ENCODE results near the gene PCDHGB2.
"Not testable (repeated sequence)": the region's sequence is repeated elsewhere in the genome, so short reads cannot be mapped to it uniquely, and the experiment has no call there.

- TF ChIP-seq CTCF (IDR thresholded peaks at IDR 0.05) = peak; percentile 55 to 67 (median 59)
- not testable (repeated sequence) for TF ChIP-seq POLR2A (IDR thresholded peaks at IDR 0.05)
These were observed 38.2 kb downstream of the PCDHGB2 start, which contains the start of gene PCDHGB5 for GRCh38 chr5:141397756-141398551.
